Measurements from ENCODE around the gene FMN2.

DNA sequence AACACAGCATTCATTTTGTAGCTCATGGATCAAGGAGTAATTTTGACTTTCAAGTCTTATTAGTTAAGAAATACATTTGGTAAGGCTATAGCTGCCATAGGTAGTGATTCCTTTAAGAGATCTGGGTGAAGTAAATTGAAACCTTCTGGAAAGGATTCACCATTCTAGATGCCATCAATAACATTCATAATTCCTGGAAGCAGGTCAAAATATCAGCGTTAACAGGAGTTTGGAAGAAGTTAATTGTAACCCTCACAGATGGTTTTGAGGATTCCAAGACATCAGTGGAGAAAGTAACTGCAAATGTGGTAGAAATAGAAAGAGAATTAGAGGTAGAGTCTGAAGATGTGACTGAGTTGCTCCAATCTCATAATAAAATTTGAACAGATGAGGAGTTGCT, 303.7 kb downstream of the FMN2 start:
- TF ChIP-seq CTCF (conservative IDR thresholded peaks at IDR 0.05; ENCODE audit: low read depth, low read length) (no peak), EZH2 (IDR thresholded peaks at IDR 0.05; ENCODE audit: low read length, unreplicated experiment) (no peak)

Measured in PC-3 (cell line).